WI38 (cell line): Measurements from ENCODE around the gene TMEM123.

ENCODE experiments used
- H3K4me3 ChIP-seq: 2 replicates; pipeline ENCODE4 v1.5.1; 2011; ENCODE audit warnings: low read depth, mild to moderate bottlenecking, control low read depth, low read length
- TF ChIP-seq, protein P1 (sequence below): IDR thresholded peaks from 2 replicates; pipeline ENCODE4 v1.5.1; 2012; ENCODE audit warnings: low read depth, mild to moderate bottlenecking, control low read depth, low read length

The TMEM123 gene

DNA sequence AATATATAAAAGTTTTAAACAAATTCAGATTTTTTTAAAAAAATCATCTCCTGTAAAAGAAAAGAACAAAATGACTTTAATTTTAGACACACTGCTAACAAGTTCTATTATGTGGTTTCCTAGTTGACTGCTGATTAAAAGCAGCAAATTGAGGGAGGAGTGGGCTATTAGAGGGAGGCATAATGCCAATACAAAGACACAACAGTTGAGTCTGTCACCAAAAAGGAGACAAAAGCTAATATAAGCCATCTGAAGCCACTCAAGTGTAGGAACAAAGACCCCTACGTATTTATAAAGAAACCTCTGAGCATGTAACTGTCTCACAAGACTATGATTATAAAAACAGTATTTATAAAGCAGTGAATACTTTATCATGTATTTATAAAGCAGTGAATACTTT is 28.6 kb downstream of the TMEM123 start:
- TF ChIP-seq, protein P1, sequence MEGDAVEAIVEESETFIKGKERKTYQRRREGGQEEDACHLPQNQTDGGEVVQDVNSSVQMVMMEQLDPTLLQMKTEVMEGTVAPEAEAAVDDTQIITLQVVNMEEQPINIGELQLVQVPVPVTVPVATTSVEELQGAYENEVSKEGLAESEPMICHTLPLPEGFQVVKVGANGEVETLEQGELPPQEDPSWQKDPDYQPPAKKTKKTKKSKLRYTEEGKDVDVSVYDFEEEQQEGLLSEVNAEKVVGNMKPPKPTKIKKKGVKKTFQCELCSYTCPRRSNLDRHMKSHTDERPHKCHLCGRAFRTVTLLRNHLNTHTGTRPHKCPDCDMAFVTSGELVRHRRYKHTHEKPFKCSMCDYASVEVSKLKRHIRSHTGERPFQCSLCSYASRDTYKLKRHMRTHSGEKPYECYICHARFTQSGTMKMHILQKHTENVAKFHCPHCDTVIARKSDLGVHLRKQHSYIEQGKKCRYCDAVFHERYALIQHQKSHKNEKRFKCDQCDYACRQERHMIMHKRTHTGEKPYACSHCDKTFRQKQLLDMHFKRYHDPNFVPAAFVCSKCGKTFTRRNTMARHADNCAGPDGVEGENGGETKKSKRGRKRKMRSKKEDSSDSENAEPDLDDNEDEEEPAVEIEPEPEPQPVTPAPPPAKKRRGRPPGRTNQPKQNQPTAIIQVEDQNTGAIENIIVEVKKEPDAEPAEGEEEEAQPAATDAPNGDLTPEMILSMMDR: no peak
- H3K4me3 ChIP-seq: no peak overlapping the region

DNA sequence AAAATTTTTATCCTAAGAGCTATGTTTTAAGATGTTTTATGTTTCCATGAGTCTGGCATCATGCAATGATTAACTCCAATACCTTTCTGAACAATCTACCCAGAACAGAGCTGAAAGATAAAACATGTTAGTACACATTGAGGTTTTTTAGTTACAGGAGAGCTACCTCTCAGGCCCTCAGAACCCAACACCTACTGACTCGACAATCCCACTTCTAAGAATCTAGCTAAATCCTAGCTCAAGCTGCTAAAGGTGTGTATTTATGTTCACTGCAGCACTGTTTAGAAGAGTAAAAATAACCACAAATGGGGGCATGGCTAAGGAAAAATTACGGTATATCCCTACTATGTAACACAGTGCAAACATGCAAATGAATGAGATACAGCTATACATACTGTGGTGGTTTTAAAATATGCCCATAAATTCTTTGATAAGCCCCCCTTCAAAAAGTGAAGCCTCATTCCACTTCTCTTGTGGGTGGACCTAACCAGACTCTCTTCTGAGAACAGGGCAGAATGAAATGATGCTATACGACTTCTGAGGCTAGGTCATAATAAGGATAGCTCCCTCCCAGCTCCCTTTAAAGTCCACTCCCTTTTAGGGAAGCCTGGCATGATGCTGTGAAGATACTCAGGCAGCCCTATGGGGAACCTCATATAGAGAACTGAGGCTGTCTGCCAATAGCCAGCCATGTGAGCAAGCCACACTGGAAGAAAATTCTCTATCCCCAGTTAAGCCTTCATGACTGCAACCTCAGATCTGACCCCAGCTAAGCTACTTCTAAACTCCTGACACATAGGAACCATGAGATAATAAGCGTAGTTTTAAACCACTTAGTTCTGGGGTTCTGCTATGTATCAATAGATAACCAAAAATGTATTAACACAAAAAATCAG is 29.5 kb downstream of the TMEM123 start:
- TF ChIP-seq, protein P1: no peak
- no peak overlapping the region for H3K4me3 ChIP-seq

DNA sequence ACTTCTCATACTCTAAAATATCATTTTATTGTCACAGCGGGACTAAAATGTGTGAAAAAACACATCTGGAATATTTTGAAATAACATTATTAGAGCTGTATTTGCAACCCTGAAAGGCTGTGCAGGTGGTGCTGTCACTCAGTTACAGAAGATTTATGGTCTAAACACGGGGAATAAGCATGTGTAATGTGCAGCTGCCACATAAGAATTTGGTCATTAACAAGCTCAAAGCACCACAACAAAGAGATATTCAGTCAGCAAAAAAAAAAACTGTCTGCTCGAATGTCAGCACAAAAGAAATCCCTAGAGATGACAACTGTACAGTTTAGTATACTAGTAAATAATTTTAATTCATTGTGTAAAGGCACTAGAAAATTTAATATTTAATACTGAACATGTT is 31.3 kb downstream of the TMEM123 start:
- TF ChIP-seq, protein P1: no peak
- H3K4me3 ChIP-seq: no peak overlapping the region

DNA sequence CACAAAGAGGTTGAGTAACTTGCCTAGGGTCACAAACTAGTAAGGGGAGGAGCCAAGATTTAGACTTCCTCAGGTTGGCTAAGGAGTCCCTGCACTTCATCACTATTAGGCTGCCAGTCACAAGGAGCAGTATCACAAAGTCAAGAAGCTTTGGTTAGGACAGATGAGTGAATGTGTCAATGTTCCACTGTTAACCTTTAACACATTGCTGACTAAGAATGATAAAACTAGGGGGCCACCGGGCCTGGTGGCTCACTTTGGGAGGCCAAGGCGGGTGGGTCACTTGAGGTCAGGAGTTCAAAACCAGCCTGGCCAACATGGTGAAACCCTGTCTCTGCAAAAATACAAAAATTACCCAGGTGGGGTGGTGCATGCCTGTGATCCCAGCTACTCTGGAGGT is 32.0 kb downstream of the TMEM123 start:
- TF ChIP-seq, protein P1: no peak
- no peak overlapping the region for H3K4me3 ChIP-seq

DNA sequence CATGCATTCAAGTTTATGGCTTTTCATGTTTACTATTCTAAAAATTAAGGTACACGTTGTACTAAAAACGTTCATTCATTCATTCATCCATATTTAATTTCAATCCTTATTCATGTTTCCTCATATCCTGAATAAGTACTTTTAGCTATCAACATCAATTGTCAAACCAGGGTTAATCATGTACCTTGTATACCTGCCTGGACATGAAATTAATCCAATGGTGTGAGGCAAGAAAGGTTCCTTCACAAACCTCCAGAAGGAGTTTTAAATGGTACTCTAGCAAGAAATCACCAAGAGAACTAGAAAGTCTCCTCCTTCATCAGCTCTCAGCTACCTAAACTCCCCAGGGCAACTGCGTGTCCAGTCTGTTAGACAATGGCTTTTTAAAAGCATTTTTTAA is 33.4 kb downstream of the TMEM123 start:
- TF ChIP-seq, protein P1: no peak
- no peak overlapping the region for H3K4me3 ChIP-seq

DNA sequence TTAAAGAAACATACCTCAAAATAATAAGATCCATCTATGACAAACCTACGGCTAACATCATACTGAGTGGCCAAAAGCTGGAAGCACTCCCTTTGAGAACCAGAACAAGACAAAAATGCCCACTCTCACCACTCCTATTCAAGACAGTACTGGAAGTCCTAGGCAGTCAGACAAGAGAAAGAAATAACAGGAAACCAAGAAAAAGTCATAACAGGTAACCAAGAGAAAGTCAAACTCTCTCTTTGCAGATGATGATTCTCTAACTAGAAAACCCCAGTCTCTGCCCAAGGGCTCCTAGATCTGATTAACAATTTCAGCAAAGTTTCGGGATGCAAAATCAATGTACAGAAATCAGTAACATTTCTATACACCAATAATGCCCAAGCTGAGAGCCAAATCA is 35.6 kb downstream of the TMEM123 start:
- no peak overlapping the region for H3K4me3 ChIP-seq
- TF ChIP-seq, protein P1: no peak

DNA sequence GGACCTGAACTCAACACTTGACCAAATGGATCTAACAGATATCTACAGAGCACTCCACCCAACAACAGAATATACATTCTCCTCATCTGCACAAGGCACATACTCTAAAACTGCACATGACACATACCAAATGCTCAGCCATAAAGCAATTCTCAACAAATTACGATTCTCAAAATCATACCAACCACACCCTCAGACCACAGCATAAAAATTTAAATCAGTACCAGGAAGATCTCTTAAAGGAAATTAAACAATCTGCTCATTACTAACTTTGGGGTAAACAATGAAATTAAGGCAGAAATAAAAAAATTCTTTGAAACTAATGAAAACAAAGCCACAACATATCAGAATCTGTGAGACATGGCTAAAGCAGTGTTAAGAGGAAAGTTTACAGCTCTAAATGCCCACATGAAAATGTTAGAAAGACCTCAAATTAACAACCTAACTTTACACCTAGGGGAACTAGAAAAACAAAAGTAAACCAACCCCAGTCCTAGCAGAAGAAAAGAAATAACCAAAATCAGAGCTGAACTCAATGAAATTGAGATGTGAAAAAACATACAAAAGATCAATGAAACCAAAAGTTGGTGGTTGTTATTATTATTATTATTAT is 37.2 kb downstream of the TMEM123 start:
- TF ChIP-seq, protein P1: no peak
- H3K4me3 ChIP-seq: no peak overlapping the region
